Stimulated activated CD8-positive, alpha-beta memory T cell treated with anti-CD3 and anti-CD28 coated beads, Interleukin-7, amount 100 ng/mL, for 4 hours (primary cell): ENCODE data around the gene NRXN3.

ENCODE experiments used
- DNase-seq, 2 donors: peaks; one replicate each; pipeline ENCODE4 v3.0.0-alpha.2; 2020; ENCODE audit warnings: low read depth in 2 of 2

Gene NRXN3

DNA sequence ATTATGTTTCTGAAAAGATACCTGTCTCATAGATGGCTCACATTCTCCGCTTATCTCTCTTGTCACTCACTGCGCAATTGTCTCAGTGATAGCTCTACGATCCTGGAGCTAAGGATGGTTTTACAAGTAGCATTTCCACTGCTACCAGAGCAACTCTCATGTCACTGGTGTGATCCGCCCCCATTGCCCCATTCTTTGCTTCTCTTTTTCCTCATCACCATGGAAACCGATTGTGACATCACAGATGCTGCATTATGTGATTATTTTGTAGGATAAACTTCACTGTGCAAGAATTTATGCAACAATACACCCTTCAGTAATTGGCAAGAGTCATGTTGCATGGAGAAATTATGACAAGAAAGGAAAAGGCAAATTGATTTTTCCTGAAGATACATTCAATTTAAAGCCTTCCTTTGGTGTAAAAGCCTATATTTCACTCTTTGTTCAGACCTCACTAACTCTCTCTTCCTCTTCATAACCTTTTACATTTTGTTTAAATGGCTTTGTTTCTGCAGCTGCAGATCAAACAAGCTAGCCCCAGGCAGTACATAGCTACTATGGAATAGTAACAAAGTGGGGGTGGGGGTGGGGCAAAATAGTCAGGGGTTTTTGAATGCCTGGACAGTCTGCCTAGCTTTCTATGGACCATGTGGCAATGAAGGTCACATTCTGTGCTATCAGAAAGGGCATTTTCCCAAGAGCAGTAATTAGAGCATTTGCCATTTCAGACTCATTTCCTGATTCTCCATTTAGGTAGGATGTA, 539.8 kb downstream of the NRXN3 start:
- no peak for DNase-seq

DNA sequence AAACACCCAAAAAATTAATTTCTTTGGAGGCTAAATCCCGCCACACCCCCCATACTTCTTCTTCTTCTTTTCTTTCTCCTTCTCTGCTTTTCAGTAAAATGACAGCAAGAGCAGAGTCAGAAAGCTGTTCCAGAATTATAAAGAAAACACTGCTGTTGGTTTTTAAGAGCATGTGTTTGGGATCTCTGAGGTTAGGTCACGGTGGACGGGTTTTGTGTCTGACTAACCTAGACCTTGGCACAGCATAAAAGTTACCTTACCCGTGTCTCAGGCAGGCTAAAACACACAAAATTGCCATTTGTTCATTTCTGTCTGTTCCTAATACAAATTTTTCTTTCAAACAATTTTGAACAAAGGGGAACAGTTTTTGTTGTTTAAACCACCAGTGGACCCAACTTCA, 540.8 kb downstream of the NRXN3 start:
- DNase-seq = no peak

DNA sequence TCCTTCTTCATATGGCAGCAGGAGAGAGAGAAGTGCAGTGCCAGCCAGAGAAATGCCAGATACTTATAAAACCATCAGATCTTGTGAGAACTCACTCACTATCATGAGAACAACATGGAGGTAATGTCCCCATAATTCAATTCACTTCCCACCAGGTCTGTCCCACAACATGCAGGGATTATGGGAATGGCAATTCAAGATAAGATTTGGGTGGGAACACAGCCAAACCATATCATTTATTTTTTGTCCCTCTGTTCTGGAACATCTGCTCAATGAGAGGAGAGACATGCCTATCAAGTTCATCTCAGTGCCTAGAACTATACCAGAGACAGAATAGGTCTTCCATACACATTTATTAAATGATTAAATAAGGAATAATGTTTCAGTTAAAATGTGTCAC, 543.5 kb downstream of the NRXN3 start:
- no peak for DNase-seq

DNA sequence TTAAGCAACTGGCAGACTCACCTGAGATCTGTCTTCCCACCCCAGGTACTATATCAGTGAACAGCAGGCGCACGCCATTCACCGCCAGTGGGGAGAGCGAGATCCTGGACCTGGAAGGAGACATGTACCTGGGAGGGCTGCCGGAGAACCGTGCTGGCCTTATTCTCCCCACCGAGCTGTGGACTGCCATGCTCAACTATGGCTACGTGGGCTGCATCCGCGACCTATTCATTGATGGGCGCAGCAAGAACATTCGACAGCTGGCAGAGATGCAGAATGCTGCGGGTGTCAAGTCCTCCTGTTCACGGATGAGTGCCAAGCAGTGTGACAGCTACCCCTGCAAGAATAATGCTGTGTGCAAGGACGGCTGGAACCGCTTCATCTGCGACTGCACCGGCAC, 544.5 kb downstream of the NRXN3 start:
- DNase-seq = no peak

DNA sequence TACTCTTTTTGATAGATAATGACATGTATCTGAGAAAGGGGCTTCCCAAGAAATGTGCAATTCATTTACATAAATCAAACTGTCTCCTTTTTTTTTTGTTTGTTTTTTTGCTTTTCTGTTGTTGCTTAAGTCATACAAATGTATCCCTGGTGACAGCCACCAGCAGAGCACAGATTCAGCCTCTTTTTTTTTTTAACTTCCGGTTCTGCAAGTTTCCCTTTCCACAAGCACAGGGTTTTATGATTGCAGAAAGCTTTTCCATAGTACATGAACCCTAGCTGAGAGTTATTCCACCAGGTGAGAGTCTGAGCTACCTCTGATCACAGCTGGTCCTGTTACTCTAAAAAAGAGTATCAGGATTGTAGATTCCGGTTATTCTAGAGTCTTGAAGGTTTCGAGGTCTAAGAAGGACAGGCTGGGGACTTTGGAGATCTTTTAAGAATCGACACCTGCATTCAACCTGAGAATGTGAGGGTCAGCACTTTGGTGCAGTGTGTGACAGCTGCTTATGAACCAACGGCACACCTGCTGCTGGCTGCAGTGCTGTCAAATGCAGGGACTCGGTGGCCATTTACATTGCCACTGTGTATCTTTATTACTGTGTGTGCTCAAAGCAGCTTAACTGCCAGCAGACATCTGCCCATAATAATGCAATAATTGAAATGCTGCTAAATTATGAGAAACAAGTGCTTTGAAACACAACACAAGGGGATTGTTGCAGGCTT, 551.7 kb downstream of the NRXN3 start:
- no peak for DNase-seq

DNA sequence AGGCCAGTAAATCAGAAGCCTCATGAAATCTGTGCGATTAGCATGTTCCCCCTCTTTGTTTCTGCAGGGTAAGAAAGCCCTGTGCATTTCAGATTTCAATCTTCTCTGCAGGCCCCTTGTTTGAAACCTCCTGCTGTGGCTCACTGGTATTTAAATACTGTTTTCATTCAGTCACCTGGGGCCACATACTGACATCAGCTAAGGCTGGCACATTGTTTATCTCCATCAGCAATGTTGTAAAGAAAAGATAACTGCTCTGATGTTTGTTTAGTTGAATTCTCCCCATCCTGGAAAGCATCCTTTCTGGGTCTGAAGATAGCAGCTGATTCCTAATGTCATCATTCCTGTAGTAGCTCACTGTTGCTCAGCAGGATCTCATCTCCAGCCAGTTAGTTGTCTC, 554.9 kb downstream of the NRXN3 start:
- DNase-seq = no peak

DNA sequence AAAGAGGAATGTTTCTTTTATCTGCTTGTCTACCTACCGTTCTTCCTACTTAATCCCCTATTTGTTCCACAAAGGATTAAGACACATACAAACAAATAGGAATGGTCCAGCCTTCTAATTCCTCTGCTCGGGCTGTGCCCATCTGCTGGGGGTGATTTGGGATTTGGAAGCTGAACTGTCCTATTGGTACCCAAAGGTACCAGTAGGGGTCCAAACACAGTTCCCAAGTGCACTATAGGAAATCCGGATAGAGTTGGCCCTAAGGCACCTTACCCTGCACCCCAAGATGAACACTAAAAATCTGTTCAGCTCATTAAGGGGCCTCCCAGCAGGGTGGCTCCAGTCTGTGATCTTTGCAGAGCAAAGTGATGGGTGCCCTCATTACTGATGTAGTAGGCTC, 566.9 kb downstream of the NRXN3 start:
- no peak for DNase-seq

DNA sequence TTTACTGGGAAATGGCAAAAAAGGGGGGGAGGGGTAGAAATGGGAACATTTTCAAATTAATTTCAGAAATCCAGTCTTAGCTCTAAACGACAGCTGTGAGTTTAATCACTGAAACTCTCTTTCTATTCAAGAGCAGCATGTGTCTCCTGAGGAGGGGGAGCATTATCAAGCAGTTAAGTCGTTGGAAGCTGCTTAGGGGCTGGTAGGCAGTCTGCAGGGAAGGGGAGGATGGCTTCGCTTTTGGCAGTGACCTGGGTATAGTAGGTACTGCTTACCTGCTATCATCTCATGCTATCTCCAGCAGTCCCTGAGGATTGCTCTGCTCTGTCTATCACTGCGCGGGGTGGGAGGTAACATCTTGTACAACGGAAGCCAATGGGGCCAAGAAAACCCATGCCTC, 567.4 kb downstream of the NRXN3 start:
- DNase-seq = no peak

DNA sequence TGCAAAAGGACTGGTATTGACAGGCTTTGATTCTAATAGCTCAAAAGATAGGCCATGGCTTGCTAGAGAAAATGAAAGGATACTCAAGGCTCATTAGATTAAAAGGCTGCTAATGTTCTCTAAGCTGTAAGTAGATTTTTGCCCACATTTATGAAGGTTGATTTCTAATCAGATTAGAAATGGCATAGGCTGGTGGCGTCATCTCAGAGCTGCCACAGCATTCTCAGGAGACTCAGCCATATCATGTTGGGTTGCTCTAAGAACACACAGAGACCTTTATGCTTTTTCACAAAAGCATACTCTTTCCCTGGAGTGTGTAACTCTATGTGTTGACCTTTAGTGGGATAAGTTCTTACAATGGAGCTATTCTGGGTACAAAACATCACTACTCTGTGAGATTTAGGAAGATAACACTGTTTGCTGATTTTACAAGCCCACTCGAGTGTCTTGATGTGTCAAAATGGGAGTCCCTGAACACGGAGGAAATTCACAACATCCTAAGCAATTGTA, 576.0 kb downstream of the NRXN3 start:
- no peak for DNase-seq

DNA sequence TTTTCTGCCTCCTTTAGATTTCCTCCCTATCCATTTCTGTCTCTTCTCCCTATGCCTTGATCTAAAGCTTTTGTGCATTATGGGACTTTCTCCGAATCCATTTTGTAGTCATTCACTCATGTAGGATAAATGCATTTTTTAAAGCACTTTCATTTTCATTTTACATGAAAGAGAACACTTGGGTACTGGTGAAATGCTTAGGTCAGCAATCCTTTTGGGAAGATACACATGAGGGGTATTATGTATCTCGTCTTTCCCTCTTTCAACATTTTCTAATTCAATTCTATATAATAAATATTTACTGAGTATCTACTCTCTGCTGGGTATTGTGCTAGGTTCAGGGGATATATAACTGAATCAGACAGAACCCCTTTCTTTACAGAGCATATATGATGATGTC, 577.6 kb downstream of the NRXN3 start:
- DNase-seq = no peak

DNA sequence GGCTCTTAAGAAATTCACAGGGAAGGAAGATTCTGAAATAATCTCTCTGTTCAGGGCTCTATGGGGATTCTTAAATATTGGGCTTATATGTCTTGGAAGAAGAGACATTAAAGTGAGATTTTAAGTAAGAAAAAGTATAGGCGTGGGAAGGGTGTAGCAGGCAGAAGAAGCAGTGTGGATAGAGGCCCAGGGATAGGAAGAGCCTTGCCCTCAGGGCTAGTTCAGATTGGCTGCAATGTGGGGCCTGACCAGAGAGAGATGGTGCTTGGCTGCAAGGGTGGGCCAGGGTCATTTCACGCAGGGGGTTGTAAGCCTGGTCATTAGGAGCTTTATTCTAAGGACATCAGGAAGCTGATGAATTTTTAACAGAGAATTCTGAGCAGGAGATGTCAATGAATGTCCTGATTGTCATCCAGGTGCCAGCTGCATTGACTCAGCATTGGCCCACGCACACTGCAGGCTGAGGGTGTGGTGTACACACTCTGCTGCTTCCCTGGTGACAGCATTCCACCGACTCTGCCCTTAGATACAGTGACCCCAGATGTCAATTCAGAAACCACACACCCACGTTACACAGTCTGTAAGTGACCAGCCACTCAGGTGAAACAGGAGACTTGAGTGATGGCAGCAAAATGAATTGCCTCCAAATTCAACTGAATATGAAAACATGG, 582.5 kb downstream of the NRXN3 start:
- no peak for DNase-seq

DNA sequence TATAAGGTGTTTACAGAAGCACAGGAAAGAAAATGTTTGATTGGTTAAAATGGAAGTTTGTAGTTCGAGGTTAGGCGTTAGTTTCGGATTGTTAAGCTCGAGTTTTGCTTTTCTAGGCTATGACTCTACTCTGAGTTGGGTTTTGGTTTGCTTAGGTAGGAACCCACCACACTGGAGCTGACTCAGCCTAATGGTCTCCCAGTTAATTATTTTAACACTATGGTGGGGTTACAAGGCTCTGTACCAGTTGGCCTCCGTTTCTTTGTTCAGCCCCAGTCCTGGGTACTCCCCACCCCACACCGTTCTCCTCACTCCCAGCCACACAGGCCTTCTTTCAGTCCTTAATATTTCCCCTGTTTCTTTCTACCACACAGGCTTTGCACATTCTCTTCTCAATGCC, 583.9 kb downstream of the NRXN3 start:
- no peak for DNase-seq

DNA sequence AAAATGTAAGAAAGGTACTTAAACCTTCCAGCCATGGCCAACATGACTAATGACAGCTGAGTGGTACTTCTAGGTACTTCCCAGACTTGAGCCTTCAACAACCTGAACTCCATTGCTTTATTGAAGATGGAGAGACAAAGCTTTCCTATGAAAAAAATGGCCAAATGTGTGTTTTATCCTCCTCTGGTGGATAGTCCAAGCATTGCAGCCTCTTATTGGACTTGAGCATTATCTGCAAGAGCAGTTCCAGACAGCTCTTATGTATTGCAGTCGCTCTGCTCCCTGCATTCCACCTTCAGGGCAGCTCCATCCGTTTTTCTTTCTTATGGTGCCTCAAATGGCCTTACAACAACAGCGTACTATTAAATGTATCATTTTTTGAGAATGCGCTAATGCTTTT, 588.2 kb downstream of the NRXN3 start:
- DNase-seq = no peak

DNA sequence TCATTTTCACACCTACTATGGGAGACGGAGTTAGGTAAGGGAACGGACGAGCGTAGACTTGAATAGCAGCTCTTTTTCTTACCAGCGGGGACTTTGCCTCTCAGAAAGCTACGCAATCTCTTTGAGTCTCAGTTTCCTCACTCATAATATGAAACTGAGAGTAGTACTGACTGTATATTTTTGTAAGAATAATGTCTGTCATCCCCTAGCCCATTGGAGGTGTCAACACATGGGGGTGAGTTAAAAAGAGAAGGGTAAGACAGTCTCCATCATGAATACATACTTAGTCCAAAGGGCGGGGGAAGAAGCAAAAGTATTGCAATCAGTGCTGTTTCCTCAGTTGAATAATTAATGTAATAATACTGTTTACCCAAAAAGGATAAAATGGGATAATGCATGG, 592.2 kb downstream of the NRXN3 start:
- DNase-seq = no peak

DNA sequence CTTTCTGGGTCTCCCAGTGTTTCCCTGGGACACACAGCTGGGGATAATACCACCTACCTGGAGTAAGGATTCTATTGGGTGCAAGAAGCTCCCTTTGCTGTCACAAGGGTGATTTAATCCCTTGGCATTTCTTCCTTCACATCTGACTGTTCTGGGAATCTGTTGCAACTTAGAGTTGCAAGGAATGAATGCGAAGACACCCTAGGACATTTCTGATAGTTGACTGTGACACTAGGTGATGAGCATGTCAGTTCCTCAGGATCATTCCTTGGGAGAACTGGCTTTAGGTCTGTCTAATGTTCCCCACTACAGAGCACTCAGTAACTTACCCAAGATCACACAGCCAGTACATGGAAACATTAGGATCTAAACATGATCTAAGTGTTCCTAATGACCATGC, 593.6 kb downstream of the NRXN3 start:
- DNase-seq = no peak

DNA sequence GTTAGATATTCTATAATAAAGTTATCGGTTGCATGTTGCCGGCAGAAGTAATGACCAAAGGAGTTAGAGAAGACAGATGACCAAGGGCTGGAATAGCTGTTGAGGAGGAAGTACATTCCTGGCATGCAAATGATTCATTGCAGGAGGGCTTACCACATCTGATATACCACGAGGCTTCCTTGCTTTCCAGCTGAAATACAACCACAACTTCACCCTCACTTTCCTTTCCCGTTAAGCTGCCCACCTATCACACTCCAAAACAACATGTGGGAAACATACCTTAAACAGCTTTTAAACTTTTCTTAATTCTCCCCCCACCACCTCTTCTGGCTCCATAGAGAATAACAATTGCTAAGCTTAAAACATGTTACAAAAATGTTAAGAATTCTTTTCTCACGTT, 594.1 kb downstream of the NRXN3 start:
- no peak for DNase-seq

DNA sequence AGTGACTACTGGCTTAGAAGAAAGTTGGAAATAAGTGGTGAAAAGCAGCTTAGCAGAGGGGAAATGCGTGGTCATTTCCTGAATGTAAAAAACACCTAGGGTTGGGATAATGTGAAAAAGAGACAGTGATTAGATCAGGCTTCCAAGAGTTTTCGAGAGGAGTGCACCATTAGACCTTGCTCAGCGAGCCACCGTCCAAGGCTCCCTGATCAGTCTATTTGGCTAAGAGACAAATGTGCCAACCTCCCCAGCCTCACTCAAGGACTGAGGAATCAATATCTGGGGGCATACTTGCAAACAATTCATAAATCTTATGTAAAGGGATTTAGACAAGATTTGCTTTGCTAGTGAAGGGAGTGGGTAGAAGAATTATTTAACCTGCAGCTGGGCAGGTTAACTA, 594.5 kb downstream of the NRXN3 start:
- DNase-seq = no peak

DNA sequence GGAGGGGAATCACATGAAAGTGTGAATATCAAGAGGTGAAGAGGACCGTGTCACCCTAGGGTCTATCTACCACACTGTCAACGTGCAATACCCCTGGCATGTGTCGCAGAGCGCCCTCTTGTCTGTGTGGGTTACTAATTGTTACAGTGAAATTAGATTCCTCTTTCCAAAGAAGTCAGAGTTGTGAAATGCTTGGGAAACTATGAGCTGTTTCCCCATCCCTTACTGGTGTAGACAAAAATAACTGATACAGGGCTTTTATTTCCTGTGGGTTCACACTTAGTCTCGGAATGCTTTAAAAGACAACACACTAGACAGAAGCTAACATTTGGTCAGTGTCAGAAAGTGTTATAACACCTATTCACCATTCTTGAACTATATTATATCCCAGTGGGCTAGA, 597.3 kb downstream of the NRXN3 start:
- no peak for DNase-seq

DNA sequence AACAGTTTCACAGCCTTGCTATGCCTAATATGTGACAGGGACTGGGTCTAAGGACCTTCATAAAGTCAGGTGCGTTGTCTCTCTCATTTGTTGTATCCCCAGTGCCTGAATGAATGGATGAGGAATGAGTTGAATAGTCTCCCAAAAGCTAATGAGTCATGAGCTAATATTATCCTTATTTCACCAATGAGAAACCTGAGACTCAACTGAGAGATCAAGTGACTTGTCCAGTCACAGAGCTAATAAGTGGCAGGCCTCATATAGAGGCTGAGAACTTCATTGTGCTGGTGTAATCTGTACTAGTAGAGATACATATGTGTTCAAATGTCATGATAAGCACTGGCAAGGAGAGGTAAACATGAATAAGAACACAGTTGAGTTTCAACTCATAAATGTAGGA, 612.4 kb downstream of the NRXN3 start:
- no peak for DNase-seq

DNA sequence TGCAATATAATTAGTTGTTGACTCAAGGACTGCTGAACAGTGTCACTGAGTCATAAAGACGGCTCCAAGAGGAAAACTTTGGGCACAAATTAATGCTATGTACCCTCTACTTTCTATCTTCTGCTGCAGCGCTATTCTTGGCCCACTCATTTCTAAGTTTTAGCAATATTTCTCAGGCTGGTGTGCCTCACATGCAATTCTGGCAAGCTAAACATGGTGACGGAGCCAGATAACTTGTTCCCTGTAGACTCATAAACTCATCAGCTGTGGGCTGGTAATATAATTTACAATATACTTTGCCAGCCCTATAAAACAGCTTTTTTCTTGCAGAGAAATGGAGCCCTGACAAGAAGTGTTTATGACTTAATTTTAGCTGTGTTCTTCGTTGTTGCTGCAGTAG, 615.1 kb downstream of the NRXN3 start:
- no peak for DNase-seq

DNA sequence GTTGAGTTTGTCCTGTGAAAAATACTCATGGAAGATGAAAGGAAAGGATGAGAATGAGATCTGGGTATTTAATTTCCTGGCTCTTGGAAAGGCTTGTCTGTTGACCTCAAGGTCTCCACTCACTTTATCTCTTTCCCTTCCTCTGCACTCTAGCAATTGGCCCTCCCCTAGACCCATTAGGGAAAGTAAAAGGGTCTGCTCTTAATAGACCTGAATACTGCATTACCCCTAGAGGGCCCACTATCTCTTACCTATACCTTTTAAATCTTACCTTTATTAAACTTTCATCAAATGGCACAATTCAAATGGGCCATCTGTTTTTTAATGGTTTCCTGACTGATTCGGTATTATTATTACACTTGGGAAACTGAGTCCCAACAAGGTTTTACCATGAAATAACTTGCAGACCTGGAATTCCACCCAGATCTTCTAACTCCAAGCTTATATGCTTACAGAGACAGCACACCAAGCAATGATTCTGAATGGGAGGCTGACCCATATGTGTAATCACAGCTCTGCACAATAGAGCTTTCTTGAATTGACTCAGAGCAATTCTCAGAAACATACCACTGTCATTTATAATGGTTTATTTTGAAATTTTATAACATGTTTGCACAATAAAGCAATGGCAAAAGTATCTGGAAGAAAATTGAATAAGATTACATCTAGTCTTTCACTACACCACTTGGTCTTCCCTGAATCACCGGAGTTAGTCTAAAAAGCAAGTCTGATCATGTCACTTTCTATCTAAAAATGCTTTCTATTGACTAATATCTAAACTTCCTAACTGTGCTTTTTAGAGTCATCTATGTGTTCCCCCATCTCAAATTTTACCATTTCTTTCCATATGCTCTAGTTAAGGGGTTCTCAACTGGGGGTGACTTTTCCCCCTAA, 618.5 kb downstream of the NRXN3 start:
- no peak for DNase-seq

DNA sequence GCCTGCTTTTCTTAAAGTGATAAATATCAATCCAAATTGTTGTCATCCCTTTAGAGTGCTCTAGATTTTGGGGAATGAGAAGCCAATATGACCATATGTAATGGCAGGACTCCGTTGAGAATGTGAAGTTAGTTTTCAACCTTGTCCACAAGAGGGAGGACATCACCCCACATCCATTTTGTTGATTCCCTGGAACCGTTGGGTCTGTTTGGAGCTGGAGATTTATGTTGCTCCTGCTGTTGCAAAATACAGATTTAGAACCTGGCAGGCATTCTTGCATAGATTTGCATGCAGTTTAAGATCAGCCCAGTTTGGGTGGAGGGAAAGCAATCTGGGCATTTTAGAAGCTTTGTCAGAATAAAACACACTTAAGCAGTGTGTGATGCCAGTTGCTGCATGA, 620.1 kb downstream of the NRXN3 start:
- no peak for DNase-seq
